HepG2 (cell line): ENCODE data around the gene GPR152. TPM values are rescaled to one million over a fixed set of nuclear protein-coding genes. Genes with fewer than 3 reads are reported as not detected.

Experiments used
- ATAC-seq: fragments of 200-7000 bp; cut with Tn5 transposase; 3 replicates; pipeline ENCODE4 v1.9.1; 2020; ENCODE audit warnings: mild to moderate bottlenecking, moderate library complexity
- BruUV-seq: library from RNA; stranded (reverse); fragments of 400-500 nt; replicated peaks from 2 replicates; lab custom pipeline; 2021; lab: Mats Ljungman, UMichigan
- CTCF ChIA-PET: fragments of 300-600 bp; formaldehyde crosslinking; extraction: SDS; loops from one replicate; lab custom pipeline; 2021; ENCODE audit warnings: low total read pairs, inconsistent platforms, low intra/inter-chr PET ratio; lab: Yijun Ruan, JAX
- POLR2A ChIA-PET: fragments of 350-600 bp; sonication (Branson Sonifier 250); formaldehyde crosslinking; loops from one replicate; lab custom pipeline; 2020; ENCODE audit warnings: antibody characterized with exemption, inconsistent platforms; lab: Yijun Ruan, JAX
- DNase-seq: peaks from one replicate; pipeline ENCODE4 v3.0.0-alpha.2; 2015; ENCODE audit warnings: low spot score
- FAIRE-seq: peaks from 3 replicates; lab custom pipeline; 2011; peaks lifted over from hg19 to GRCh38; lab: Jason Lieb, UNC
- H2AFZ ChIP-seq: one replicate; pipeline ENCODE4 v1.6.1; 2011; ENCODE audit warnings: low read length, inconsistent platforms
- H3K27ac ChIP-seq: fragments of 300-600 bp; 3 replicates; pipeline ENCODE4 v1.8.0; 2011; ENCODE audit warnings: mixed run types, mild to moderate bottlenecking, mixed read lengths, low read length, inconsistent platforms; ENCODE audit not compliant: insufficient read depth; ENCODE audit errors: extremely low read length
- H3K27me3 ChIP-seq, 2 experiments: fragments of 200-600 bp in 1 of 2; 2 replicates in 1 of 2; 3 replicates in 1 of 2; pipeline versions ENCODE4 v1.6.0 to v1.8.0; 2011; ENCODE audit warnings: low read length in 2 of 2, mild to moderate bottlenecking in 2 of 2, moderate library complexity in 2 of 2, inconsistent platforms in 1 of 2; ENCODE audit not compliant: insufficient read depth in 2 of 2, control insufficient read depth in 1 of 2
- H3K36me3 ChIP-seq, 2 experiments: fragments of 200-600 bp in 1 of 2; replicated peaks in 1 of 2; 2 replicates in 1 of 2; 3 replicates in 1 of 2; pipeline versions ENCODE4 v1.5.1 to v1.8.0; 2011; ENCODE audit warnings: low read length in 2 of 2, inconsistent platforms in 1 of 2; ENCODE audit not compliant: insufficient read depth in 2 of 2, control insufficient read depth in 1 of 2
- H3K4me1 ChIP-seq: 2 replicates; pipeline ENCODE4 v1.5.1; 2012; ENCODE audit warnings: low read length, inconsistent platforms; ENCODE audit not compliant: insufficient read depth
- H3K4me2 ChIP-seq: 2 replicates; pipeline ENCODE4 v1.6.0; 2011; ENCODE audit warnings: low read depth, low read length, inconsistent platforms
- H3K4me3 ChIP-seq, 3 experiments: fragments of 200-600 bp in 1 of 3; sonication (generic), shearing (Covaris generic) in 1 of 3; replicated peaks in 1 of 3; 2 replicates each; pipeline ENCODE4 v1.5.1; 2011 to 2016; ENCODE audit warnings: low read length in 3 of 3, inconsistent platforms in 2 of 3, low read depth in 2 of 3, mild to moderate bottlenecking in 2 of 3, control low read depth in 1 of 3, mixed read lengths in 1 of 3; ENCODE audit not compliant: insufficient read depth in 1 of 3
- H3K79me2 ChIP-seq: one replicate; pipeline ENCODE4 v1.6.1; 2011; ENCODE audit warnings: low read length, inconsistent platforms; ENCODE audit not compliant: insufficient read depth
- H3K9ac ChIP-seq: 2 replicates; pipeline ENCODE4 v1.6.0; 2011; ENCODE audit warnings: mild to moderate bottlenecking, low read depth, low read length, inconsistent platforms; ENCODE audit not compliant: insufficient read depth
- H3K9me3 ChIP-seq: 2 replicates; pipeline ENCODE4 v1.5.1; 2012; ENCODE audit warnings: mild to moderate bottlenecking, low read length
- H4K20me1 ChIP-seq: 2 replicates; pipeline ENCODE4 v1.6.0; 2011; ENCODE audit warnings: inconsistent platforms, mild to moderate bottlenecking, low read length, moderate library complexity; ENCODE audit not compliant: insufficient read depth
- MIER2 ChIP-seq: IDR thresholded peaks from 2 replicates; pipeline ENCODE4 v1.6.1; 2016; ENCODE audit warnings: missing biosample characterization, missing genetic modification reagents
- WGBS: methylation state at CpG from one replicate; pipeline ENCODE4 v1.1.6; 2017; ENCODE audit warnings: low lambda C conversion rate; 5-methylcytosine and 5-hydroxymethylcytosine counted together
- in situ Hi-C: cut with HindIII; loops from 2 replicates; pipeline ENCODE4 v1.10.0; 2017; ENCODE audit warnings: low pct_unique_long_range_greater_than_20kb; ENCODE audit not compliant: extremely low pct_ligation_motif_present
- intact Hi-C: fragments of 100-400 bp; cut with micrococcal nuclease; formaldehyde crosslinking; loops from one replicate; pipeline ENCODE4 v1.10.0; 2022; ENCODE audit not compliant: unreplicated experiment
- polyA plus RNA-seq, 8 experiments: library from polyadenylated mRNA; depleted of rRNA in 3 of 8; stranded (reverse) in 7 of 8; unstranded in 1 of 8; fragments of >200 nt; fragmentation: Illumina TruSeq in 4 of 8; extraction: Trizol in 4 of 8; gene quantifications; 2 replicates each; pipeline versions ENCODE4 v1.2.1 to v1.2.3, GENCODE V29; 2011 to 2016; ENCODE audit warnings: low read depth in 4 of 8, missing spikeins in 1 of 8, mixed read lengths in 1 of 8; ENCODE audit not compliant: insufficient read depth in 1 of 8
- total RNA-seq, 5 experiments: library from RNA; depleted of rRNA; stranded (reverse); fragments of >200 nt; fragmentation: Illumina TruSeq; extraction: Trizol; gene quantifications; 2 replicates each; pipeline ENCODE4 v1.2.3, GENCODE V29; 2016; ENCODE audit warnings: low read depth in 1 of 5
- TF ChIP-seq, protein P1 (sequence below): sonication (generic); formaldehyde crosslinking; IDR thresholded peaks from 2 replicates; pipeline ENCODE4 v1.5.1; 2020; ENCODE audit warnings: mild to moderate bottlenecking, missing genetic modification reagents, moderate library complexity

The GPR152 gene
- total and polyA plus RNA-seq, 2 of the 13 experiments (the other 11 are each of a cell fraction or from before 2014, with no cell fraction given) = not detected

DNA sequence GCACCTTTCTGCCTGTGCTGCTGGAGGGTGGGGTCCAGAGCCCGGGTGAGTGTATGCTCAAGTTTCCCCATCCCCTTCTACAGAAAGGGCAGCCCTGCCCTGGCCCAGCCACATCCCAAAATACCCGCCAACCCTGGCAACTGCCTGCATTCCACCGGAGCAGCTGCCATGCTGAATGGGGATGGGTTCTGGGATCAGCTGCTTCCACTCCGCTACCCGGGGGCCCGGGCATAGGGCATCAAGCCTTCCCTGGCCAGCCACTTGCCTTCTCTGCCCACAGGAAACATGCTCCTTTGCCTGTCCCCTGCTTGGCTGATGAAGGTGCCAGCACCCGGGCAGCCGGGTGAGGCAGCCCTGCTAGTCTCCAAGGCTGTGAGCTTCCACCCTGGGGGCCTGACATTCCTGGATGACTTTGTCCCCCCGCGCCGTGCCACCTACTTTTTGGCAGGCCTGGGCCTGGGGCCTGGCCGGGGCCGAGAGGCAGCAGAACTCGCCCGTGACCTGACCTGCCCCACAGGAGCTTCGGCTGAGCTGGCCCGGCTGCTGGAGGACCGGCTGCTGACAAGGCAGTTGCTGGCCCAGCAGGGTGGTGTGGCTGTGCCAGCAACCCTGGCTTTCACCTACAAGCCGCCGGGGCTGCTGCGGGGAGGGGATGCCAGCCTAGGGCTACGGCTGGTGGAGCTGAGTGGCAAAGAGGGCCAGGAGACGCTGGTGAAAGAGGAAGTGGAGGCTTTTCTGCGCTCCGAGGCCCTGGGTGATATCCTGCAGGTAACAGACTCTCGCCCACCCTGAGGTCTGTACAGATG is 33.9 kb downstream of the GPR152 start:
- Histone ChIP-seq H4K20me1 (no peaks in the 10 kb centered on the region), H3K9ac (no peak overlapping the region), H3K79me2 (no peaks in the 10 kb centered on the region), H3K4me3 (no peak overlapping the region), H3K27me3 (peaks cover 9 to 47% of the 10 kb centered on the region in 2 experiments; a peak in 4 of 5 replicates), H3K4me2 (no peak overlapping the region), H3K4me1 (peaks cover 53% of the 10 kb centered on the region), H2AFZ (no peak overlapping the region), H3K9me3 (no peaks in the 10 kb centered on the region)
- DNase-seq = no peak
- ChIA-PET CTCF (no interaction called here), POLR2A (interaction anchor here (0.8 to 7.4 kb wide), 4 partner anchors 9 to 27 kb away, joined by 3 to 78 read pairs (median 4); partner anchors contain the start of genes PPP1CA, RAD9A and TBC1D10C)
- in situ Hi-C loops = no loop called here
- no TSS peak for BruUV-seq
- TF ChIP-seq, protein P1, sequence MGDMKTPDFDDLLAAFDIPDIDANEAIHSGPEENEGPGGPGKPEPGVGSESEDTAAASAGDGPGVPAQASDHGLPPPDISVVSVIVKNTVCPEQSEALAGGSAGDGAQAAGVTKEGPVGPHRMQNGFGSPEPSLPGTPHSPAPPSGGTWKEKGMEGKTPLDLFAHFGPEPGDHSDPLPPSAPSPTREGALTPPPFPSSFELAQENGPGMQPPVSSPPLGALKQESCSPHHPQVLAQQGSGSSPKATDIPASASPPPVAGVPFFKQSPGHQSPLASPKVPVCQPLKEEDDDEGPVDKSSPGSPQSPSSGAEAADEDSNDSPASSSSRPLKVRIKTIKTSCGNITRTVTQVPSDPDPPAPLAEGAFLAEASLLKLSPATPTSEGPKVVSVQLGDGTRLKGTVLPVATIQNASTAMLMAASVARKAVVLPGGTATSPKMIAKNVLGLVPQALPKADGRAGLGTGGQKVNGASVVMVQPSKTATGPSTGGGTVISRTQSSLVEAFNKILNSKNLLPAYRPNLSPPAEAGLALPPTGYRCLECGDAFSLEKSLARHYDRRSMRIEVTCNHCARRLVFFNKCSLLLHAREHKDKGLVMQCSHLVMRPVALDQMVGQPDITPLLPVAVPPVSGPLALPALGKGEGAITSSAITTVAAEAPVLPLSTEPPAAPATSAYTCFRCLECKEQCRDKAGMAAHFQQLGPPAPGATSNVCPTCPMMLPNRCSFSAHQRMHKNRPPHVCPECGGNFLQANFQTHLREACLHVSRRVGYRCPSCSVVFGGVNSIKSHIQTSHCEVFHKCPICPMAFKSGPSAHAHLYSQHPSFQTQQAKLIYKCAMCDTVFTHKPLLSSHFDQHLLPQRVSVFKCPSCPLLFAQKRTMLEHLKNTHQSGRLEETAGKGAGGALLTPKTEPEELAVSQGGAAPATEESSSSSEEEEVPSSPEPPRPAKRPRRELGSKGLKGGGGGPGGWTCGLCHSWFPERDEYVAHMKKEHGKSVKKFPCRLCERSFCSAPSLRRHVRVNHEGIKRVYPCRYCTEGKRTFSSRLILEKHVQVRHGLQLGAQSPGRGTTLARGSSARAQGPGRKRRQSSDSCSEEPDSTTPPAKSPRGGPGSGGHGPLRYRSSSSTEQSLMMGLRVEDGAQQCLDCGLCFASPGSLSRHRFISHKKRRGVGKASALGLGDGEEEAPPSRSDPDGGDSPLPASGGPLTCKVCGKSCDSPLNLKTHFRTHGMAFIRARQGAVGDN = 0 out of 2 replicates have a peak, but pooled peaks have one; percentile 15
- no peak for TF ChIP-seq MIER2
- TF ChIP-seq, all 625 proteins: peak for 1
- intact Hi-C loops = no loop called here
- no peak for FAIRE-seq
- no peak for ATAC-seq
- H3K36me3 ChIP-seq = no peaks in the 10 kb centered on the region
- WGBS = 56% methylated on average over 14 of the region's 26 CpGs
- no peak overlapping the region for H3K27ac ChIP-seq
